CD4-positive, alpha-beta T cell treated with Interleukin-6 at 100 ng/mL for 8 hours (primary cell): ENCODE data around the gene WDR27.
"Not testable (repeated sequence)": the region's sequence is repeated elsewhere in the genome, so short reads cannot be mapped to it uniquely, and the experiment has no call there.

Source experiments
- DNase-seq: peaks from one replicate; pipeline ENCODE4 v3.0.0-alpha.2; 2020; ENCODE audit warnings: mixed read lengths, low spot score

WDR27 gene

DNA sequence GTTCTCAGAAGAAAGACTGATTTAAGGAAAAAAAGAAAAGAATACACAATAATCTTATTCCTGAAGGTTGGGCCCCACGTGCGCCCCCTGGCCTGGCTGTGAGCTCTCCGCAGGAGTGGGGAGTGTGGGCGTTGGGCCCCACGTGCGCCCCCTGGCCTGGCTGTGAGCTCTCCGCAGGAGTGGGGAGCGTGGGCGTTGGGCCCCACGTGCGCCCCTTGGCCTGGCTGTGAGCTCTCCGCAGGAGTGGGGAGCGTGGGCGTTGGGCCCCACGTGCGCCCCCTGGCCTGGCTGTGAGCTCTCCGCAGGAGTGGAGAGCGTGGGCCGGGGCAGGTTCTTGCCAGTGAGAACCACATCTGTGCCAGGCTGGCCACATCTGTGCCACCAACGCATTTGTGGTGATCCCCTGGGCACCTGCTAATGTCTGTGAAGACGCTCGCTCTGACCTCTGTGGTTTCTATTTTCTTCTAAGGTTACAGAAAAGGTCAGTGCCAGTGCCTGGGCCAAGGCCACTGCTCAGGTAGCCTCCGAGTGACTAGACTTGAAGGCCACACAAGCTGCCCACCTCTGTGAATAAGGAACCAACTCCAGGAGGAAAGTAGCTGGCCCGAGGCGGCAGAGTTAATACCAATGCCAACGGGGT, 41.0 kb downstream of the WDR27 start:
- DNase-seq, result no peak

DNA sequence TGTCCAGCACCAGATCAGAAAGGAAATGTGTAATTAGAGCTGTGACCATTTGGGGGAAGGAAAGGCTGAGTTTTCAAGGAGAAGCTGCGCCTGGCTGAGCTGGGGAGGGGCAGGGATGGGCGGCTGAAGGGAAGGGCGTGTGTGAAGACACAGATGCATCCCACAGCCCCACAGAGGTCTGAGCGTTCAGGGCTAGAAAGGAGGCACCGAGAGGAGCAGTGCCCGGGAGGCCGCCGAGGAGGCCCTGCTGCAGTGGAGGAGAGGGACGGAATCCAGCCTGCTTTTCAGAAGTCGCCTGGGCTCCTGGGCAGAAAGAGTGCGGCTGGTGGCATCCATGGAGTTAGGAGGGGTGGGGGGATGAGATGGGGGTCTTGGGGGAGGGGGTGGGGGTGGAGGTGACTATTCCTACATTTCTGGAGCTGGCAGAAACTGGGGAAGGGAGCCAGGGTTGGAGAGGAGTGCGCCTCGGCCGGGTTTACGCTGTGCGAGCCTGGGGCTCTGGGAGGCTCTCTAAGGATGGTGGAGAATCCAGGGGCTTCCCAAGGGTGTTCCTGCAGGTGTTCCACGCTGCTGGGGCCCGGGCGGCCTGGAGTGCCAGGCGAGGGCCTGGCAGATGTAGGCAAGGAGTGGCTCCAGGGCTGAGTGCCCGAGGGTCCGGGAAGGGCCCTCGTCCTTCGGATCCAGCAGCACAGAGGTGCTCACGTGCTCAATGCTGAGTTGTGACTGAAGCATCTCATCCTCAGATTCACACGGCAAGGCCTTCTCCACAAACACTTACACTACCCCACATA, 41.8 kb downstream of the WDR27 start:
- DNase-seq, result no peak

- DNase-seq, result no peak
Observed at GRCh38 chr6:169657284-169657610, 44.6 kb downstream of the WDR27 start.

- no peak for DNase-seq
Observed at GRCh38 chr6:169656546-169657283, 45.1 kb downstream of the WDR27 start.

- DNase-seq, result peak; percentile 65
Observed at GRCh38 chr6:169654598-169655391, 47.0 kb downstream of the WDR27 start.

GRCh38 chr6:169653691-169654090, 48.1 kb downstream of the WDR27 start:
- no peak for DNase-seq

GRCh38 chr6:169652896-169653295, 48.9 kb downstream of the WDR27 start:
- DNase-seq, result no peak

GRCh38 chr6:169651498-169651897, 50.3 kb downstream of the WDR27 start:
- DNase-seq, result no peak

- no peak for DNase-seq
Observed at GRCh38 chr6:169650959-169651292, 50.9 kb downstream of the WDR27 start.

GRCh38 chr6:169650241-169650958, 51.4 kb downstream of the WDR27 start:
- no peak for DNase-seq

DNA sequence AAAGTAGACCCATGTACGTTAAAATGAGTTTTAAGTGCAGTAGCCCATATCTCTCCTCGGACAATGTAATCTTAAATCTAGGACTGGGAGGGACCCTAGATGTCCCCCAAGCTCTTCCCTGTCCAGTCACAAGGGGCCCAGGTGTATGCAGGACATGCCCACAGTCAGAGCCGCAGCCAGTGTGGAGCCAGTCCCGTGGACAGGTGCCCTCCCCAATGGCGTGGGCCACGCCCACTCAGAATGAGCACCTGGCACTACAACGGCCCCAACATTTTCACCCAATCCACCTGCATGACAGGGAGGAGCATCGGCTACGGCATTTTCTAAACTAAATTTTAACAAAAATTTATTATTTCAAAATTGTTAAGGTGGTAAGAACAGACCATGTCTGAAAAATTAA, 53.2 kb downstream of the WDR27 start:
- no peak for DNase-seq

DNA sequence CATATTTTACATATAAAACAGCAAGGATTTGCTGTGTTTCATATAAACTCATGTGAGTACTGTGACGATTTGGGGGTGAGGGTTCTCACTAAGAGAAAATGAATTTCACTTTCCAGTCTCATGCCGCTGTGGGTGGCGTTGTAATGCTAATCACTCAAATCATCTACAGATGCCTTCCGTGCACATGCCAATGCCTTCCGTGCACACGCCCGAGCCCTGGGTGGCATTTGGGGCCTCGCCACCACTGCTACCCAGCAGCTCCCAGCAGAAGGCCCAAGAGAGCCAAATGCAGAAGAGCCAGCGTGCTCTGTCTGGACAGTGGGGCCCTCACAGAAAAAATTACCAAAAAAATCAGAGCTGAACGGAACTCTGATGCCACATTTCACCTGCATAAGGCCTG, 53.7 kb downstream of the WDR27 start:
- no peak for DNase-seq

GRCh38 chr6:169647637-169648036, 54.2 kb downstream of the WDR27 start:
- no peak for DNase-seq

DNA sequence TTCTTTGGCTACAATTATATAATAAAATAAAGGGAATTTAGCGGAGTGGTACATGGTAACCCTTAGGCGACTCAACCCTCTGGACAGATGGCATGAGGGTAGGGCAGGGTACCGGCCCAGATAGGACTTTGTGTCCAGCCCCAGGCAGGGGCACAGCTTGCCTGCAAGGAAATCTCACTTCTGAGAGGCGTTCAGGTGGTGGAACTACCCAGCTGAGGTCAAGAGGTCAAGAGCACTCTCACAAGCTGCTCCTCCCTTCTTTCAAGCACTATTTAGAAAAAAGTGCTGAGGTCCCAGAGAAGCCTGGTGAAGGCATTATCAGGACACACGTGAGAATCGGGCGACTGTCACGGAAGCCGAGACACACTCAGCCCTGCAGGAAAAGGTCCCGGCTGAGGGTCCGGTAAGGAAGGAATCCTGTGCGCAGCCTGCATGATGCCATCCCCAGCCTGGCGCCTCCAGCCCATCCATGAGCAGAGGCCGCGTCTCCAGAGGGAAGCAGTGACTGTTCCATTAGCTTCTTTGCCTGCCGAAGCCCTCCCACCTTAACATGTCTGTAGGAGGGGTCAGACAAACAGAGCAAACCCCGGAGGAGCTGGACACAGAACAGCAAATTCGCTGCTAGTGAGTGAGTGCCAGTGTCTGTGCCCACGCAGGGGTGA, 54.8 kb downstream of the WDR27 start:
- DNase-seq, result no peak

DNA sequence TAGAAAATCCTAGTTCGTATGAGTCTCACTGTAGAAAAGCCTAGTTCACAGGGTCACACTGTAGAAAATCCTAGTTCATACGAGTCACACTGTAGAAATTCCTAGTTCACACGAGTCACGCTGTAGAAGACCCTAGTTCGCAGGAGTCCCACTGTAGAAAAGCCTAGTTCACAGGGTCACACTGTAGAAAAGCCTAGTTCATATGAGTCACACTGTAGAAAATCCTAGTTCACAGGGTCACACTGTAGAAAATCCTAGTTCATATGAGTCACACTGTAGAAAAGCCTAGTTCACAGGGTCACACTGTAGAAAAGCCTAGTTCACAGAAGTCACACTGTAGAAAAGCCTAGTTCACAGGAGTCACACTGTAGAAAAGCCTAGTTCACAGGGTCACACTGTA, 56.4 kb downstream of the WDR27 start:
- not testable (repeated sequence) for DNase-seq

DNA sequence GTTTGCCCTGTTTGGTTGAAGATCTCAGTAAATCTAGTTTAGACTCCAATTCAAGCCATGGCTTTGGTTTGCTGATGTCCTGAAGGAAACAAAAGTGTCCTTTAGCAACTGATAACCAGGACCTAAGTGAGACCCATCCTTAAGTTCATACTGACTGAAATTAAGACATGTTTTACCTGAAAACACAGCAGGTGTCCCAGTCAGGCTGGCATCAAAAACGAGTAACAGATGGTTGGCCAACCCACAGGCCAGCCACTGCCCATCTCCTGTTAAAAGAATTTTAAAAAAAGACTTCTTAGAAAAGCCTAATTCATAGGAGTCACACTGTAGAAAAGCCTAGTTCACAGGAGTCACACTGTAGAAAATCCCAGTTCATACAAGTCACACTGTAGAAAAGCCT, 58.3 kb downstream of the WDR27 start:
- no peak for DNase-seq

DNA sequence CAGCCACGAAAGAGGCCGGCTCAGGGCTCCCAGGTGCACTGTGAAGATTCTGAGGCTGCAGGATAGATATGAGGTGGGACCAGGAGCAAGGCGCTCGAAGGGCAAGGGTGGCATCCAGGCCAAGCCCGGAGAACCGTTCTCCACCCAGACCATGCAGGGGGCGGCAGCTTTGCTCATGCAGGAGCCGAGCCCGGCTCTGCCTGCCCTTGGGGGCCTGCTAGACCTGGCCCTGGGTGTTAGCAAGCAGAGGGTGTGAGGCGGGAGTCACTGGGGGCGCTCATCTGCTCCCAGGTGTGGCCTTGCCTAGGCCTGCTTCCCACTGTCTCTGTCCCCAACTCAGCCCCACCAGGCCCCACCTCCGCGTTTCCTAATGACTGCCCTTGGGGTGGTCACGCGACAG, 59.4 kb downstream of the WDR27 start:
- no peak for DNase-seq

GRCh38 chr6:169641461-169642085, 60.3 kb downstream of the WDR27 start:
- DNase-seq, result no peak

DNA sequence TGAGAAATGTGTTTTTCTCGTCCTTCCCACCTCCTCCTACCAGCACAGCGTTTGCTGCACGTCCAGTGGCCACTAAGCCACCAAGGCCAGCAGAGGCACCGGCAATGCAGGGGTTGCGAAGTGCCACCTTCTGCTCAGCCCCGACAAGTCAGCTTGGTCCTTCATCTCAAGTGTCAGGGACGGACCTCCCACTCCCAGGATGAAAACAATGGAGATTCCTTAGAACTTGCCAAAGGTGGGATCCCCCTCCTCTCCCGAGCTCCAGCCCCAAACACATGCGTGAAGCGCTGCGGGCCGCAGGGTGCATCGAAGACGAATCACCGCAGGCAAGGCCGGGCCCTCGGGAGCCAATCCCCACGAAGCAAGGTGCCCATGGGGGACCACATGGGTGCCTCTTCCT, 60.8 kb downstream of the WDR27 start:
- no peak for DNase-seq

- no peak for DNase-seq
Observed at GRCh38 chr6:169640351-169640852, 61.4 kb downstream of the WDR27 start.
